Upper lobe of right lung (tissue), 1 donor: Measurements from ENCODE around the gene KCTD20. TPM values are rescaled to one million over a fixed set of nuclear protein-coding genes. Genes with fewer than 3 reads are reported as not detected.

Experiments used
- ATAC-seq: fragments of 200-7000 bp; cut with Tn5 transposase; one replicate; pipeline ENCODE4 v1.9.1; 2020; ENCODE audit warnings: mild to moderate bottlenecking, moderate library complexity
- DNase-seq: peaks from one replicate; pipeline ENCODE4 v3.0.0-alpha.2; 2020
- H3K27ac ChIP-seq: fragments of 200-600 bp; one replicate; pipeline ENCODE4 v1.8.0; 2022
- H3K27me3 ChIP-seq: fragments of 200-600 bp; one replicate; pipeline ENCODE4 v1.8.0; 2022; ENCODE audit warnings: mild to moderate bottlenecking
- H3K36me3 ChIP-seq: fragments of 200-600 bp; one replicate; pipeline ENCODE4 v1.8.0; 2022
- H3K4me1 ChIP-seq: fragments of 200-600 bp; one replicate; pipeline ENCODE4 v1.8.0; 2022
- H3K4me3 ChIP-seq: fragments of 200-600 bp; one replicate; pipeline ENCODE4 v1.8.0; 2022; ENCODE audit warnings: mild to moderate bottlenecking
- H3K9me3 ChIP-seq: fragments of 200-600 bp; one replicate; pipeline ENCODE4 v1.8.0; 2022
- intact Hi-C: fragments of 100-400 bp; cut with DNase I; formaldehyde crosslinking; loops from one replicate; pipeline ENCODE4 v1.11.0; 2022
- total RNA-seq: library from RNA; stranded (reverse); fragmentation: NEBNext Ultra II Directional; extraction: Animal tissue kit (Norgen Biotek cat#: 25700); gene quantifications from one replicate; pipeline ENCODE4 v1.2.1, GENCODE V29; 2021
- TF ChIP-seq, protein P1 (sequence below): fragments of 200-600 bp; IDR thresholded peaks from one replicate; pipeline ENCODE4 v1.8.0; 2022; ENCODE audit warnings: antibody characterized with exemption
- donor health status: DM: no; HTN: yes; CAD: no; lungs with severe emphysema.

KCTD20 gene
- total RNA-seq, 1 donor from 2014 or later: 37.6 TPM

DNA sequence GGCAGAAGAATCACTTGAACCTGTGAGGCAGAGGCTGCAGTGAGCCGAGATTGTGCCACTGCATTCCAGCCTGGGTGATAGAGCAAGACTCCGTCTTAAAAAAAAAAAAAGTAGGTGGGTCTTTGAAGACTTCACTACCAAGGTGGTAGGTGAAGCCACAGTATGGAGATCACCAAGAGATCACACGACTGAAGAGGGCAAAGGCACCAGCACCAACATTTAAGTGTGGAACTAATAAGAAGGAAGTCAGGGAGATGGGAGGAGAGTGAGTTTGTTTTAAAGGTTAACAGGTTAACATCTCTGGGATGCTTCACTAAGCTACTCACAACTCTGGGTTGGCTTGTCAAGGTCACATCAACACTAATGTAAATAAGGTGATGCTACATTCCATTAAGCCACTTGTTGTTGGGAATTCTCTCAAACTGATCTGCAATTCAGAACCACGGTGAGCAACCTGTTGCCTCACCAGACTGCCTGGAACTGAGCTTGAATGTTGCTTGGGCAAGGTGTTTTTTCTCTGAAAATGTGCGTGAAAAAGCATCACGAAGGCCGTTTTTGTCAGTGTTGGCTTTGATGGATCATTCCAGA lies 48.7 kb downstream of the KCTD20 start:
- H3K4me1 ChIP-seq: peaks cover 3% of the 10 kb centered on the region
- TF ChIP-seq, protein P1, sequence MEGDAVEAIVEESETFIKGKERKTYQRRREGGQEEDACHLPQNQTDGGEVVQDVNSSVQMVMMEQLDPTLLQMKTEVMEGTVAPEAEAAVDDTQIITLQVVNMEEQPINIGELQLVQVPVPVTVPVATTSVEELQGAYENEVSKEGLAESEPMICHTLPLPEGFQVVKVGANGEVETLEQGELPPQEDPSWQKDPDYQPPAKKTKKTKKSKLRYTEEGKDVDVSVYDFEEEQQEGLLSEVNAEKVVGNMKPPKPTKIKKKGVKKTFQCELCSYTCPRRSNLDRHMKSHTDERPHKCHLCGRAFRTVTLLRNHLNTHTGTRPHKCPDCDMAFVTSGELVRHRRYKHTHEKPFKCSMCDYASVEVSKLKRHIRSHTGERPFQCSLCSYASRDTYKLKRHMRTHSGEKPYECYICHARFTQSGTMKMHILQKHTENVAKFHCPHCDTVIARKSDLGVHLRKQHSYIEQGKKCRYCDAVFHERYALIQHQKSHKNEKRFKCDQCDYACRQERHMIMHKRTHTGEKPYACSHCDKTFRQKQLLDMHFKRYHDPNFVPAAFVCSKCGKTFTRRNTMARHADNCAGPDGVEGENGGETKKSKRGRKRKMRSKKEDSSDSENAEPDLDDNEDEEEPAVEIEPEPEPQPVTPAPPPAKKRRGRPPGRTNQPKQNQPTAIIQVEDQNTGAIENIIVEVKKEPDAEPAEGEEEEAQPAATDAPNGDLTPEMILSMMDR: no peak
- no peaks in the 10 kb centered on the region for H3K9me3 ChIP-seq
- no peak overlapping the region for H3K27ac ChIP-seq
- no peak for DNase-seq
- no peaks in the 10 kb centered on the region for H3K27me3 ChIP-seq
- H3K4me3 ChIP-seq: no peak overlapping the region
- peaks cover 52% of the 10 kb centered on the region for H3K36me3 ChIP-seq
- no peak for ATAC-seq
- intact Hi-C loops: no loop called here

DNA sequence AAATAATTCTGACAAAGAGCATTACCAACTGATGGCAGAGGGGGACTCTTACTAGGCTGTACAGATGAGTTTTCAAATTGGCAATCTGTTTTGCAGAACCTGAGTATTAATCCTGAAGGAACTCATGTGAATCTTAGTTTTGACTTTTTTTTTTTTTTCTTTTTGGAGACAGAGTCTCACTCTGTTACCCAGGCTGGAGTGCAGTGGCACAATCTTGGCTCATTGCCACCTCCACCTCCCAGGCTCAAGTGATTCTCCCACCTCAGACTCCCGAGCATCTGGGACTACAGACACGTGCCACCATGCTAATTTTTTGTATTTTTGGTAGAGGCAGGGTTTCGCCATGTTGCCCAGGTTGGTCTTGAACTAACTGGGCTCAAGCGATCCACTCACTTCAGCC lies 49.3 kb downstream of the KCTD20 start:
- no peak for ATAC-seq
- H3K4me1 ChIP-seq: peaks cover 3% of the 10 kb centered on the region
- no peaks in the 10 kb centered on the region for H3K27me3 ChIP-seq
- no peak for DNase-seq
- H3K27ac ChIP-seq: no peak overlapping the region
- TF ChIP-seq, protein P1: no peak
- H3K36me3 ChIP-seq: peaks cover 52% of the 10 kb centered on the region
- intact Hi-C loops: no loop called here
- H3K4me3 ChIP-seq: no peak overlapping the region
- no peaks in the 10 kb centered on the region for H3K9me3 ChIP-seq

DNA sequence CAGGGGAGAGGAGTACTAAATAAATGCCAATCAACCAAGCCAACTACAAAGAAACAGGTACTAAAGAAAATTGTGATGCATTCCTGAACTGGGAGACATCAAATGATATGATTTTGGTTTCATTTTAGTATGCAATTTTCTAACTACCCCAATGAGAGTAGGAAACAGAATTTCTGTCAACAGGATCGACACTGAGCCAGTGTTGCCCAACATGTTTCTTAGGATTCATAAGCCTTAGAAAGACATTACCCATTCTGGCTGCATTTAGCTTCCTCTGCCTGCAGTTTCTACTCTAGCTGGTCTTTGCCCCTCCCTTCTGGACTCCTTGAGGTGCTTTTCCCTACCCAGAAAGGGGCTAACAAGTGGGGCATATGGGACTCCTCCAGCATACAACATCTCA lies 49.8 kb downstream of the KCTD20 start:
- DNase-seq (no peak), ATAC-seq (peak; percentile 65)
- Histone ChIP-seq H3K27me3 (no peaks in the 10 kb centered on the region), H3K36me3 (peaks cover 52% of the 10 kb centered on the region), H3K27ac (no peak overlapping the region), H3K4me3 (no peak overlapping the region), H3K4me1 (peaks cover 3% of the 10 kb centered on the region), H3K9me3 (no peaks in the 10 kb centered on the region)
- TF ChIP-seq, protein P1: no peak
- intact Hi-C loops: no loop called here

GRCh38 chr6:36493319-36493718 lies 50.5 kb downstream of the KCTD20 start:
- H3K4me3 ChIP-seq: no peak overlapping the region
- H3K27me3 ChIP-seq: no peaks in the 10 kb centered on the region
- H3K4me1 ChIP-seq: peaks cover 3% of the 10 kb centered on the region
- no peak for DNase-seq
- no peak overlapping the region for H3K27ac ChIP-seq
- intact Hi-C loops: no loop called here
- ATAC-seq: peak; percentile 13
- TF ChIP-seq, protein P1: no peak
- no peaks in the 10 kb centered on the region for H3K9me3 ChIP-seq
- peaks cover 52% of the 10 kb centered on the region for H3K36me3 ChIP-seq

GRCh38 chr6:36493859-36494258 lies 51.1 kb downstream of the KCTD20 start:
- intact Hi-C loops: no loop called here
- H3K27ac ChIP-seq: no peak overlapping the region
- TF ChIP-seq, protein P1: no peak
- no peaks in the 10 kb centered on the region for H3K27me3 ChIP-seq
- H3K4me1 ChIP-seq: peaks cover 3% of the 10 kb centered on the region
- DNase-seq (no peak), ATAC-seq (peak; percentile 79)
- H3K4me3 ChIP-seq: no peak overlapping the region
- no peaks in the 10 kb centered on the region for H3K9me3 ChIP-seq
- H3K36me3 ChIP-seq: peaks cover 54% of the 10 kb centered on the region

DNA sequence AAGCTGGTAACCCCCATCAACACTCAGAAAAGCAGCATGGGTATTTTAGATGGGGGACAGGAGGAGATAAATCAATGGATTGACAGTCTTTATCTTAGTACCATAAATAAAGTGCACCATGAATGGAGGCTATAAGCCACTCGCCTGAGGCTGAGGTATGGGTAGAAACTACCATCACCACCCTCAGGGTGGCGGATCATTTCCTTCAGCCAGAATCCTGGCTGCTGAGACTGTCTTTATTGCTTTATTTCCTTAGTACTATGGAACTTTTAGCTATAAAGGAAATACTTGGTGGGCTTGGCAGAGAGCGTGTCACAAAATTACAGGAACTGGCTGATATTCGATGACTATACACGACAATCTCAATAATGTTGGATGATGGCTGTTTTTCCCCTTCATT lies 52.3 kb downstream of the KCTD20 start:
- no peak for DNase-seq
- Histone ChIP-seq H3K9me3 (no peaks in the 10 kb centered on the region), H3K27me3 (no peaks in the 10 kb centered on the region), H3K36me3 (peaks cover 59% of the 10 kb centered on the region), H3K4me3 (no peak overlapping the region), H3K4me1 (peaks cover 3% of the 10 kb centered on the region), H3K27ac (no peak overlapping the region)
- TF ChIP-seq, protein P1: no peak
- ATAC-seq: no peak
- intact Hi-C loops: no loop called here
